Transverse colon (tissue), 4 donors: ENCODE results near the gene TRPM2. TPM values are rescaled to one million over a fixed set of nuclear protein-coding genes. Genes with fewer than 3 reads are reported as not detected.

Experiments used
- DNase-seq: peaks from one replicate; pipeline ENCODE4 v3.0.0-alpha.2; 2019
- H3K27ac ChIP-seq, 4 donors: fragments of 200-600 bp; sonication (generic); 2 replicates each; pipeline ENCODE4 v1.5.1; 2016 to 2018; ENCODE audit warnings: inconsistent platforms in 4 of 4
- H3K27me3 ChIP-seq: fragments of 200-600 bp; sonication (generic); 2 replicates; pipeline ENCODE4 v1.5.1; 2017; ENCODE audit warnings: inconsistent platforms
- H3K36me3 ChIP-seq, 4 donors: fragments of 200-600 bp; sonication (generic); 2 replicates each; pipeline ENCODE4 v1.5.1; 2017 to 2019; ENCODE audit warnings: inconsistent platforms in 4 of 4
- H3K4me1 ChIP-seq, 4 donors: fragments of 200-600 bp; sonication (generic); 2 replicates each; pipeline ENCODE4 v1.5.1; 2017 to 2020; ENCODE audit warnings: inconsistent platforms in 4 of 4
- H3K4me3 ChIP-seq, 4 donors: fragments of 200-600 bp; sonication (generic); 1 replicate in 1 of 4; 2 replicates in 3 of 4; pipeline versions ENCODE4 v1.5.1 to v1.6.1; 2017 to 2019; ENCODE audit warnings: inconsistent platforms in 4 of 4
- H3K9me3 ChIP-seq, 2 donors: fragments of 200-600 bp; sonication (generic); 2 replicates each; pipeline ENCODE4 v1.5.1; 2017 to 2019; ENCODE audit warnings: inconsistent platforms in 2 of 2
- EP300 ChIP-seq: sonication (generic); formaldehyde crosslinking; IDR thresholded peaks from one replicate; pipeline ENCODE4 v1.6.1; 2017; ENCODE audit warnings: antibody characterized with exemption, low read depth
- POLR2A ChIP-seq: fragments of 450-650 bp; IDR thresholded peaks from one replicate; pipeline ENCODE4 v1.6.1; 2016; ENCODE audit warnings: antibody characterized with exemption, mild to moderate bottlenecking, moderate library complexity
- POLR2AphosphoS5 ChIP-seq, 3 donors: sonication (generic); formaldehyde crosslinking; IDR thresholded peaks; one replicate each; pipeline ENCODE4 v1.6.1; 2016; ENCODE audit warnings: antibody characterized with exemption in 3 of 3
- WGBS, 2 donors: methylation state at CpG; one replicate each; pipeline ENCODE4 v1.1.5; 2018; ENCODE audit warnings: low coverage in 1 of 2; 5-methylcytosine and 5-hydroxymethylcytosine counted together
- in situ Hi-C, 4 donors: fragments of 200-750 bp; cut with MboI; loops; one replicate each; pipeline versions ENCODE4 v1.15.0 to v1.15.1; 2017; ENCODE audit warnings: low sequenced_read_pairs in 3 of 4, low pct_ligation_motif_present in 1 of 4, low pct_unique_long_range_greater_than_20kb in 1 of 4
- intact Hi-C: fragments of 100-400 bp; cut with DNase I; formaldehyde crosslinking; loops from one replicate; pipeline ENCODE4 v1.15.1; 2023; ENCODE audit warnings: low total_unique reads
- total RNA-seq, 4 donors: library from RNA; depleted of rRNA; stranded (reverse); fragments of >200 nt; gene quantifications; one replicate each; pipeline ENCODE4 v1.1.0, GENCODE V29; 2016
- TF ChIP-seq, protein P1 (sequence below), 5 experiments: fragments of 200-600 bp in 3 of 5; fragments of 450-650 bp in 2 of 5; sonication (generic) in 3 of 5; IDR thresholded peaks; 1 replicate in 2 of 5; 2 replicates in 3 of 5; pipeline ENCODE4 v1.5.1; 2016 to 2017; ENCODE audit warnings: antibody characterized with exemption in 5 of 5, inconsistent platforms in 3 of 5, mild to moderate bottlenecking in 2 of 5, moderate library complexity in 1 of 5

The TRPM2 gene
- total RNA-seq, 4 donors from 2014 or later, result 2.3 to 2.9 (median 2.6) TPM; not detected in 1

DNA sequence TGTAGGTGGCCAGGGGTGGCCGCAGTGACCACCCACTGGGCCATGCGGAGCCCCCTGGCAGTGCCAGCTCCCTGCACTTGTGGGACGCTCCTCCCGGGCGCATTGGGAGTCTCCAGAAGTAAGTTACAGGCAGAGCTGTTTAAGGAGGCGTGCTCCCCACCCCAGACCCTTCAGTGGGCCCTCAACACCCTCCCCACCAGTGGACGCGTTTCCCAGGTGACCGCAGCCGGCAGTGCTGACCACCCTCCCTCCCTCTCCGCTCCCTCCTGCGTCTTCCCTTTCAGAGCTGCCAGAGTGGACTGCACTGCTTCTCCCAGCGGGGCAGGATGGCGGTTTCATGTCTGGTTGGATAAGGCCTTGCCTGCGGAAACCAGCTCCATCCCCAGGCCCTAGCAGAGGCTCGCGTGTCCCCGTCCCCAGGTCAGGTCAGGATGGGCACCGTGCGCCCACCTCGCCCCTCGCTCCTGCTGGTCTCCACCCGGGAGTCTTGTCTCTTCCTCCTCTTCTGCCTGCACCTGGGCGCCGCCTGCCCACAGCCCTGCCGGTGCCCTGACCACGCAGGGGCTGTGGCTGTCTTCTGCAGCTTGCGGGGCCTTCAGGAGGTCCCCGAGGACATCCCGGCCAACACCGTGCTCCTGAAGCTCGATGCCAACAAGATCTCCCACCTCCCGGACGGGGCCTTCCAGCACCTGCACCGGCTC, 102.9 kb downstream of the TRPM2 start:
- Histone ChIP-seq H3K9me3 (no peaks in the 10 kb centered on the region), H3K36me3 (no peaks in the 10 kb centered on the region), H3K4me3 (peak overlapping the region in 3 of 4 donors; percentile 86 to 99 (median 89)), H3K27me3 (peaks cover under 1% of the 10 kb centered on the region), H3K4me1 (peaks cover 0 to 10% (median 7%) of the 10 kb centered on the region in 4 donors), H3K27ac (peak overlapping the region in 2 of 4 donors; percentile 61 to 78)
- WGBS, 2 donors, result 75% methylated on average over 35 of the region's 35 CpGs; no CpG with 5 or more reads in 1 of the 2 donors
- TF ChIP-seq, protein P1, sequence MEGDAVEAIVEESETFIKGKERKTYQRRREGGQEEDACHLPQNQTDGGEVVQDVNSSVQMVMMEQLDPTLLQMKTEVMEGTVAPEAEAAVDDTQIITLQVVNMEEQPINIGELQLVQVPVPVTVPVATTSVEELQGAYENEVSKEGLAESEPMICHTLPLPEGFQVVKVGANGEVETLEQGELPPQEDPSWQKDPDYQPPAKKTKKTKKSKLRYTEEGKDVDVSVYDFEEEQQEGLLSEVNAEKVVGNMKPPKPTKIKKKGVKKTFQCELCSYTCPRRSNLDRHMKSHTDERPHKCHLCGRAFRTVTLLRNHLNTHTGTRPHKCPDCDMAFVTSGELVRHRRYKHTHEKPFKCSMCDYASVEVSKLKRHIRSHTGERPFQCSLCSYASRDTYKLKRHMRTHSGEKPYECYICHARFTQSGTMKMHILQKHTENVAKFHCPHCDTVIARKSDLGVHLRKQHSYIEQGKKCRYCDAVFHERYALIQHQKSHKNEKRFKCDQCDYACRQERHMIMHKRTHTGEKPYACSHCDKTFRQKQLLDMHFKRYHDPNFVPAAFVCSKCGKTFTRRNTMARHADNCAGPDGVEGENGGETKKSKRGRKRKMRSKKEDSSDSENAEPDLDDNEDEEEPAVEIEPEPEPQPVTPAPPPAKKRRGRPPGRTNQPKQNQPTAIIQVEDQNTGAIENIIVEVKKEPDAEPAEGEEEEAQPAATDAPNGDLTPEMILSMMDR (IDR thresholded peaks at IDR 0.05), result no peak
- TF ChIP-seq POLR2AphosphoS5 (IDR thresholded peaks at IDR 0.05) (no peak), EP300 (no peak), POLR2A (no peak)
- in situ Hi-C loops, result loop anchor here in 2 of 4 donors (10.0 to 25.0 kb wide), 2 partner anchors 112 to 194 kb away; partner anchors contain the start of gene DNMT3L (in 1 of the 2)
- intact Hi-C loops, result loop anchor here (10.0 kb wide), 1 partner anchor 122 kb away; the partner anchor contains the start of gene CFAP410
- DNase-seq, result no peak

DNA sequence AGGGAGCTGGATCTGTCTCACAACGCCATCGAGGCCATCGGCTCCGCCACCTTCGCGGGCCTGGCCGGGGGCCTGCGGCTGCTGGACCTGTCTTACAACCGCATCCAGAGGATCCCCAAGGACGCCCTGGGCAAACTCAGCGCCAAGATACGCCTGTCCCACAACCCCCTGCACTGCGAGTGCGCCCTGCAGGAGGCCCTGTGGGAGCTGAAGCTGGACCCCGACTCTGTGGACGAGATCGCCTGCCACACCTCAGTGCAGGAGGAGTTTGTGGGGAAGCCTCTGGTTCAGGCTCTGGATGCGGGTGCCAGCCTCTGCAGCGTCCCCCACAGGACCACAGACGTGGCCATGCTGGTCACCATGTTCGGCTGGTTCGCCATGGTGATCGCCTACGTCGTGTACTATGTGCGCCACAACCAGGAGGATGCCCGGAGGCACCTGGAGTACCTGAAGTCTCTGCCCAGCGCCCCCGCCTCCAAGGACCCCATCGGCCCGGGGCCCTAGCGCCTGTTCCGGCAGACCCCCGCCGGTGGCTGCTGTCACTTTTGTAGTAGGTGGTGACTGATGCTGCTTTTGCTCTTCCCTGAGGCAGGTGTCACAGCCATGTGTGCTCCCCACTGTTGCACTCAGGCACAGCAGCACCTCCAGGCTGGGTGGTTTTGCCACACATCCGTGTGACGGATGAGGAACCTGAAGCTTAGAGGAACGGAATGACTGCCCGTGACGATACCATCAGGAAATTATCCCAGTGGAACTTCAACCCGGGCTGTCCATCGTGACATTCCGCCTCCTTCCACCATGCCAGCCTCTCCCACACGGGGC, 103.7 kb downstream of the TRPM2 start:
- DNase-seq, result no peak
- in situ Hi-C loops, result loop anchor here in 2 of 4 donors (10.0 to 25.0 kb wide), 2 partner anchors 112 to 195 kb away; partner anchors contain the start of gene DNMT3L (in 1 of the 2)
- Histone ChIP-seq H3K27ac (no peak overlapping the region), H3K27me3 (no peaks in the 10 kb centered on the region), H3K4me3 (no peak overlapping the region), H3K9me3 (no peaks in the 10 kb centered on the region), H3K36me3 (no peaks in the 10 kb centered on the region), H3K4me1 (peaks cover 0 to 10% (median 7%) of the 10 kb centered on the region in 4 donors)
- 96% methylated on average over 42 of the region's 44 CpGs; no CpG with 5 or more reads in 1 of the 2 donors for WGBS, 2 donors
- TF ChIP-seq POLR2AphosphoS5 (IDR thresholded peaks at IDR 0.05) (no peak), EP300 (no peak), POLR2A (no peak)
- TF ChIP-seq, protein P1 (IDR thresholded peaks at IDR 0.05), result no peak
- intact Hi-C loops, result loop anchor here (10.0 kb wide), 1 partner anchor 122 kb away; the partner anchor contains the start of gene CFAP410

DNA sequence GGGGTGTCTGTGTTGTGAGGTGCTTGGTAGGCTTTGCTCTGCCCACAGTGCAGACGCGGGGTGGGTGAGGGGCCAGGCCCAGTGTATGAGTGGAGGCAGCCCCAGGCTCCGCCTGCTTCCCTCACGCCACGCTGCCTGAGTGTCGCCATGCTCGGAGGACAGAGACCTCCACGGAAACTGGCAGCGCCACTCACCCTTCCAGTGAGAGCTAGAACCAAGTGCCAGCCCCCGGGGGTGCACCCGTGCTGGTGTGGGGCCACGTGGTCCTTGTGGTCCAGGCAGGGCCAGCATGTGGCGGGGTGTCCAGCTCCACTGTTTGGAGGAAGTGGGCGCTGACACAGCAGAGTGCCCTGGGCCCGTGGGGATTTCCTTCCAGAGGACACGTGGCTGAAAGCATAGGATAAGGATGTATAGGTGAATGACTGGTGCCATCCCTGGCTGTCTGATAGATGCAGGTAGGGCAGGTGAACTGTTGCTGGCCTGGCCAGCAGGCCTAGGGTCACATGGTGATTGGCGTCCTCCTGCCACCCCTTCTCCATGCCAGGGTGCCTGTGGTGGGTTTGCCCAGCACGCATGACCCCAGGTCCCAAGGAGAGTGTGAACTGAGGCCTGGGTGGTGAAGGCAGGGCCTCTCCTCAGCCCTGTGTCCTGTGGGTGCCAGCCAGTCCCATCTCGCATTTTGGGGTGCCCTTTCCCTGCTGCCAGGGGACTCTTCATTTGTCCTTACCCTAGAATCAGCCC, 105.7 kb downstream of the TRPM2 start:
- no peak overlapping the region for H3K27ac ChIP-seq
- no peaks in the 10 kb centered on the region for H3K27me3 ChIP-seq
- in situ Hi-C loops (loop anchor here in 2 of 4 donors (10.0 to 25.0 kb wide), 2 partner anchors 114 to 197 kb away; partner anchors contain the start of gene DNMT3L (in 1 of the 2)), intact Hi-C loops (loop anchor here (10.0 kb wide), 1 partner anchor 124 kb away; the partner anchor contains the start of gene CFAP410)
- WGBS, 2 donors, result 90% methylated on average over 18 of the region's 19 CpGs; no CpG with 5 or more reads in 1 of the 2 donors
- DNase-seq, result no peak
- no peaks in the 10 kb centered on the region for H3K36me3 ChIP-seq
- no peaks in the 10 kb centered on the region for H3K9me3 ChIP-seq
- H3K4me3 ChIP-seq, result no peak overlapping the region
- TF ChIP-seq POLR2AphosphoS5 (IDR thresholded peaks at IDR 0.05) (no peak), EP300 (no peak), POLR2A (no peak)
- TF ChIP-seq, protein P1 (IDR thresholded peaks at IDR 0.05), result no peak
- peaks cover 0 to 10% (median 7%) of the 10 kb centered on the region in 4 donors for H3K4me1 ChIP-seq
